Heart left ventricle (tissue), 16 donors: ENCODE results near the gene HLCS. TPM values are rescaled to one million over a fixed set of nuclear protein-coding genes. Genes with fewer than 3 reads are reported as not detected.

ENCODE experiments used
- ATAC-seq, 4 donors: fragments of 200-7000 bp; cut with Tn5 transposase; one replicate each; pipeline ENCODE4 v1.9.1; 2020 to 2022; ENCODE audit warnings: moderate library complexity in 4 of 4, mild to moderate bottlenecking in 3 of 4, moderate number of reproducible peaks in 1 of 4
- DNase-seq, 5 donors: peaks; one replicate each; pipeline ENCODE4 v3.0.0-alpha.2; 2020
- H3K27ac ChIP-seq, 12 donors: fragments of 200-600 bp; sonication (generic) in 4 of 12; one replicate each; pipeline versions ENCODE4 v1.5.0 to v1.8.0; 2016 to 2022; ENCODE audit warnings: mild to moderate bottlenecking in 2 of 12
- H3K27me3 ChIP-seq, 9 donors: fragments of 200-600 bp; sonication (generic) in 2 of 9; one replicate each; pipeline versions ENCODE4 v1.5.1 to v1.8.0; 2016 to 2022; ENCODE audit warnings: mild to moderate bottlenecking in 3 of 9
- H3K36me3 ChIP-seq, 9 donors: fragments of 200-600 bp; sonication (generic) in 2 of 9; one replicate each; pipeline versions ENCODE4 v1.5.0 to v1.8.0; 2018 to 2022; ENCODE audit warnings: mild to moderate bottlenecking in 2 of 9
- H3K4me1 ChIP-seq, 12 donors: fragments of 200-600 bp; sonication (generic) in 4 of 12; one replicate each; pipeline versions ENCODE4 v1.5.0 to v1.8.0; 2016 to 2022; ENCODE audit warnings: mild to moderate bottlenecking in 3 of 12
- H3K4me3 ChIP-seq, 12 donors: fragments of 200-600 bp; sonication (generic) in 4 of 12; one replicate each; pipeline versions ENCODE4 v1.5.0 to v1.8.0; 2017 to 2022; ENCODE audit warnings: mild to moderate bottlenecking in 9 of 12, moderate library complexity in 4 of 12
- H3K9me3 ChIP-seq, 12 donors: fragments of 200-600 bp; sonication (generic) in 4 of 12; one replicate each; pipeline versions ENCODE4 v1.5.0 to v1.8.0; 2016 to 2022; ENCODE audit warnings: mild to moderate bottlenecking in 1 of 12
- CTCF ChIP-seq, 12 donors: fragments of 200-600 bp; sonication (generic) in 4 of 12; IDR thresholded peaks; one replicate each; pipeline versions ENCODE4 v1.5.0 to v1.8.0; 2018 to 2022; ENCODE audit warnings: antibody characterized with exemption in 12 of 12, mild to moderate bottlenecking in 5 of 12
- POLR2A ChIP-seq, 2 donors: fragments of 450-650 bp; IDR thresholded peaks; one replicate each; pipeline ENCODE4 v1.6.1; 2017; ENCODE audit warnings: antibody characterized with exemption in 2 of 2, mild to moderate bottlenecking in 2 of 2, moderate library complexity in 2 of 2
- WGBS, 4 donors: extraction: QIAGEN DNeasy Blood & Tissue Kit in 2 of 4; methylation state at CpG; one replicate each; pipeline versions ENCODE4 v1.1.5 to v1.1.7; 2013 to 2018; 5-methylcytosine and 5-hydroxymethylcytosine counted together
- intact Hi-C, 10 donors: fragments of 100-400 bp; cut with DNase I; formaldehyde crosslinking; loops; one replicate each; pipeline versions ENCODE4 v1.11.1 to v1.14.2; 2022
- polyA plus RNA-seq, 2 donors: library from polyadenylated mRNA; stranded (reverse); fragments of 200-250 nt; gene quantifications; one replicate each; pipeline ENCODE4 v1.2.3, GENCODE V29; 2013
- total RNA-seq, 9 donors: library from RNA; depleted of rRNA in 2 of 9; stranded (reverse); fragments of >200 nt in 2 of 9; fragmentation: NEBNext Ultra II Directional in 3 of 9; extraction: Animal tissue kit (Norgen Biotek cat#: 25700) in 3 of 9; gene quantifications; one replicate each; pipeline versions ENCODE4 v1.1.0 to v1.2.4, GENCODE V29; 2016 to 2023
- donor health status: ischemic (EF 13 %, LVEDD 7.1; RV severe dilation, severe dysfunction).
- donor health status: healthy with polysubstance abuse.
- donor health status: DM: no; HTN: yes; CAD: no.
- donor health status: DM: no; HTN: no; CAD: no.
- donor health status: ischemic (EF 25% LVEDD 6.9; RV normal size, moderate dysfunction).
- donor health status: ischemic (EF 25% LVEDD 5.7; RV mildly dilated, moderate dysfunction).
- donor health status: healthy.
- donor health status: DM: yes; HTN: yes; CAD: no.
- donor health status: ischemic (EF 35%, LVEDD 5.7; RV mildly dilated, moderate dysfunction).
- donor health status: nonischemic (EF 11% LVEDD 7.7; RV severe dilation, severe dysfunction).
- donor health status: DM: yes; HTN: yes; CAD: no.
- donor health status: PGD.
- donor health status: ischemic (EF 29% LVEDD 5.4; RV normal size, mild dysfunction).
- donor health status: nonischemic (EF 23%, LVEDD 6.1; RV moderate dilation, normal function).

Gene HLCS
- total and polyA plus RNA-seq, 11 donors, result 1.8 to 15.2 (median 6.2) TPM

DNA sequence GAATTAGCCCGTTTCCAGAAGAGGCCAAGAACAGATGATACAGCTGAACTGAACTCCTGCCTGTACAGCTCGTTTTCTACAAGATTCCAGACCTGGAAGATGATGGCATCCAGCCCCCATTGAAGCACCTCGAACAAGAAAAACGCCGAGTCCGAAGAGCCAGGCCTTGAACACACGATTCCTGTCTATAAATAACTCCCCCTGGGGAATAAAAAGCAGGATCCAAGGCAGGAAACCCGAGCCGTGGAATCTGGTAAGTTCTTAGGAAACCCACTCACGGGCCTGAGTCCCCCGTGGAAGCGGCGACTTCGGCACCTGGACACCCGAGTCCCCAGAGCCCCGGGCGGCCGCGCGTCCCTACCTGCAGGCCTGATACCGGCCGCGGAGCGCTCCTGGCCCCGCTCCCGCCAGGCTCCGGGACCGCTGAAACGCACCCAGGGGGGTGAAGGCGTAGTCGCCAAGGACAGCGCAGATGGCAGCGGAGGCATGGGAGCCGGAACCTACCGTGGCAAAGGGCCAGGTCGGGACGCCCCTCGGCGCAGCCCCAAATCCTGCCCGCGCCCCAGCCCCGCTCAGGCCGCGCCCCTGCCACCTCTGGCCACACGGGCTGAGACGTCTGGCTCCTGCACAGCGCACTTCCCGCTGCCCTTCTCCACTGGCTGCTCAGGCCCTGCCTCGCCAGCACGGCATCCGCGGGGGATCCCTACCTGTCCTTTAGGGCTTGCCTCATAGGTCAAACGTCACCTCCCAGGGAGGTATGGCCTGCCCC is 14.0 kb upstream of the HLCS start:
- WGBS, 4 donors, result 3 to 5% (median 3%) methylated on average over 28 to 53 of the region's 53 CpGs
- H3K27me3 ChIP-seq, result no peaks in the 10 kb centered on the region
- peak overlapping the region; percentile 32 to 70 (median 57) for H3K4me3 ChIP-seq
- peak overlapping the region in 5 of 12 donors; percentile 31 to 46 (median 34) for H3K27ac ChIP-seq
- intact Hi-C loops, result loop anchor here in 1 of 10 donors (2.0 kb wide), 1 partner anchor 28 kb away; no protein-coding TSS in a partner anchor
- ATAC-seq (peak; percentile 54 to 85 (median 79)), DNase-seq (peak in 4 of 5 donors; percentile 20 to 69 (median 37))
- no peak for TF ChIP-seq POLR2A (IDR thresholded peaks at IDR 0.05)
- TF ChIP-seq CTCF (IDR thresholded peaks at IDR 0.05), result peak in 1 of 12 donors; percentile 5
- H3K4me1 ChIP-seq, result peaks cover 0 to 24% (median 10%) of the 10 kb centered on the region in 12 donors
- no peaks in the 10 kb centered on the region for H3K9me3 ChIP-seq
- H3K36me3 ChIP-seq, result no peaks in the 10 kb centered on the region

DNA sequence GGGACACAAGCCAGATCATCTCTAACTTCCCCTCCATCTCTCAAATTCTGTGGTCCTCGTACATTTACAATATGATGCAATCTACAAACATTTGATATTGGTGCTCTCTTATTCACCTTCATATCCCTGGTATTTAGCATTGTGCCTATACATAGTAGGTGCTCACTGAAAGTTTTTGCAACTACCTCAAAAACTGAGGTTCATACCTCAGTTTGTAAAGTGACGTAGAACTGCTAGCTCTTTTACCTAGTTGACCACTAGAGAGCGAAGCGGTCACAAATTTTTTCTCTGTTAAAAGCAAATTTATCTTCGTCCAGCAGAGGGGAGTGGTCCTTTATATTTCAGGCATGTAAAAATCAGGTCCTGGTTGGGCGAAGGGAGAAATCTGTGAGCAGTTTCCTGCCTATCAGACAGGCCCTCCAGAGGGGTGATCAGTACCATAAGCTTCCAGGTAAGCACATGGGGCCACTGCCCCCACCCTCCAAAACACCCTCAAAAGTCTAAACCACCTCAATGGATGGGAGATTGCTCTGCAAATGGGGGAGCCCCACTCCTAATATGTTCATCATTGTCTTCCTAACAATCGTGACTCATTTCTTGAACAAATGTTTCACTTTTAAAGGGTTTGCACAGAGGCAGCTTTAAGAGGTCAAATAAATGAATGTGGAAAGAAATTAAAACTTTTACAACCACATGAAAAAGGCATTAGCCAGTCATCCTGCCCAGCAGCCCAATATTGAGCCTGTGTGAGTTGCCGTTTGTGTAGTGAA is 10.6 kb upstream of the HLCS start:
- no peaks in the 10 kb centered on the region for H3K27me3 ChIP-seq
- H3K36me3 ChIP-seq, result no peaks in the 10 kb centered on the region
- H3K27ac ChIP-seq, result no peak overlapping the region
- TF ChIP-seq CTCF (IDR thresholded peaks at IDR 0.05) (peak; percentile 17 to 82 (median 54)), POLR2A (IDR thresholded peaks at IDR 0.05) (no peak)
- H3K4me3 ChIP-seq, result no peak overlapping the region
- 29 to 53% (median 50%) methylated on average over 8 of the region's 8 CpGs for WGBS, 4 donors
- peaks cover 0 to 24% (median 10%) of the 10 kb centered on the region in 12 donors for H3K4me1 ChIP-seq
- intact Hi-C loops, result no loop called here
- DNase-seq (peak in 1 of 5 donors; percentile 20), ATAC-seq (peak in 2 of 4 donors; percentile 31 to 49)
- H3K9me3 ChIP-seq, result no peaks in the 10 kb centered on the region

DNA sequence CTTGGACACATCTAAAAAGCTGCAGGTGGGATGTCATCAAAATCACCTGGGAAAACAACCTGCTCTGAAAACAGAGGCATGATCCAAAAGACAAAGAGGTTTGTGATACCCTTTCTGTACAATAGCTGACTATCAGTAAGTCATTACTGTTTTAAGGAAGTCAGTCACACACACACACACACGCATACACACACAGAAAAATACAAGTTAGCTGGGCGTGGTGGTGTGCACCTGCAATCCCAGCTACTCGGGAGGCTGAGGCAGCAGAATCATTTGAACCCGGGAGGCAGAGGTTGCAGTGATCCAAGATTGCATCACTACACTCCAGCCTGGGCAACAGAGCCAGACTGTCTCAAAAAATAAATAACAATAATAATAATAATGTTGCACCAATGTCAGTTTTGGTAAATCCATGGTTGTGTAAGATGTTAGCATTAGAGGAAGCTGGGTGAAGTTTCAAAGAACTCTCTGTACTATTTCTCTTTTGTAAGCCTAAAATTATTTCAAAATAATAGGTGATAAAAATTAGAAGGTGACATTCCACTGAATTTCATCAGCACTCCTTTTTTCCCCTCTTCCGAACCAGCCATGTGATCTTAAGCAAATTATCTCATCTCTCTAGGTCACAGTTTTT is 9.9 kb upstream of the HLCS start:
- no peak for ATAC-seq
- H3K4me3 ChIP-seq, result no peak overlapping the region
- no peak overlapping the region for H3K27ac ChIP-seq
- TF ChIP-seq CTCF (IDR thresholded peaks at IDR 0.05), result no peak
- no peak for TF ChIP-seq POLR2A (IDR thresholded peaks at IDR 0.05)
- WGBS, 4 donors, result 79 to 87% (median 83%) methylated on average over 5 of the region's 5 CpGs
- no peaks in the 10 kb centered on the region for H3K36me3 ChIP-seq
- H3K9me3 ChIP-seq, result no peaks in the 10 kb centered on the region
- intact Hi-C loops, result no loop called here
- no peaks in the 10 kb centered on the region for H3K27me3 ChIP-seq
- no peak for DNase-seq
- peaks cover 0 to 24% (median 10%) of the 10 kb centered on the region in 12 donors for H3K4me1 ChIP-seq

DNA sequence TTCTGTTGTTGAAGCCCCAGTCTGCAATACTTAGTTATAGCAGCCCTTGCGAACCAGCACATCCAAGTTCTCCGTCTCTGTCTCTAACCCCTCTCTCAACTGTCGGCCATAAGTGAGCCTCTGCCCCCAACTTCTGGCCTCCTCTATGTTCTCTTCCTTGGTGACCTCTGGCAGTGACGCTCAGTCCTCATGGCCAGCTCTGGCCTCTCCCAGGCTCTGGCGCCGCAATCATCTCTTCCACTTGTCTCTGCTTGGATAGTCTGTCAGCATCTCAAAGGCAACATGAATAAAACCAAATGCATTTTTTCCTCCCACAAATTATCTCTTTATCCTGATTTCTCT is 8.4 kb upstream of the HLCS start:
- intact Hi-C loops, result no loop called here
- peaks cover 0 to 12% (median 0%) of the 10 kb centered on the region in 12 donors for H3K4me1 ChIP-seq
- ATAC-seq, result no peak
- 72 to 92% (median 89%) methylated on average over 6 of the region's 6 CpGs for WGBS, 4 donors
- no peak for TF ChIP-seq POLR2A (IDR thresholded peaks at IDR 0.05)
- TF ChIP-seq CTCF (IDR thresholded peaks at IDR 0.05), result no peak
- H3K4me3 ChIP-seq, result no peak overlapping the region
- H3K36me3 ChIP-seq, result no peaks in the 10 kb centered on the region
- H3K9me3 ChIP-seq, result no peaks in the 10 kb centered on the region
- DNase-seq, result no peak
- H3K27me3 ChIP-seq, result no peaks in the 10 kb centered on the region
- H3K27ac ChIP-seq, result no peak overlapping the region
